Liver (tissue), 9 donors: ENCODE data around the gene DEPDC5. TPM values are rescaled to one million over a fixed set of nuclear protein-coding genes. Genes with fewer than 3 reads are reported as not detected.

Experiments used
- DNase-seq: peaks from one replicate; pipeline ENCODE4 v3.0.0-alpha.2; 2017; ENCODE audit warnings: low spot score
- H3K27ac ChIP-seq, 2 donors: one replicate each; pipeline ENCODE4 v1.7.0; 2013; ENCODE audit warnings: inconsistent platforms in 2 of 2, low read length in 2 of 2, control low read depth in 1 of 2, low read depth in 1 of 2, mild to moderate bottlenecking in 1 of 2
- H3K27me3 ChIP-seq, 4 donors: one replicate each; pipeline versions ENCODE4 v1.6.1 to v1.7.0; 2013; ENCODE audit warnings: low read length in 3 of 4, inconsistent platforms in 1 of 4, mild to moderate bottlenecking in 1 of 4, moderate library complexity in 1 of 4; ENCODE audit not compliant: control insufficient read depth in 4 of 4, insufficient read depth in 4 of 4
- H3K36me3 ChIP-seq, 4 donors: one replicate each; pipeline versions ENCODE4 v1.6.1 to v1.7.0; 2013; ENCODE audit warnings: low read length in 3 of 4, mild to moderate bottlenecking in 3 of 4, low read depth in 1 of 4, moderate library complexity in 1 of 4; ENCODE audit not compliant: control insufficient read depth in 4 of 4, insufficient read depth in 3 of 4
- H3K4me1 ChIP-seq, 4 donors: one replicate each; pipeline versions ENCODE4 v1.6.1 to v1.7.0; 2013; ENCODE audit warnings: low read length in 3 of 4, mild to moderate bottlenecking in 3 of 4, moderate library complexity in 1 of 4; ENCODE audit not compliant: control insufficient read depth in 4 of 4, insufficient read depth in 4 of 4
- H3K4me3 ChIP-seq, 3 donors: one replicate each; pipeline versions ENCODE4 v1.6.1 to v1.7.0; 2013; ENCODE audit warnings: low read length in 3 of 3, control low read depth in 1 of 3, low read depth in 1 of 3, mild to moderate bottlenecking in 1 of 3
- H3K9ac ChIP-seq, 2 donors: one replicate each; pipeline ENCODE4 v1.7.0; 2013; ENCODE audit warnings: low read length in 2 of 2, mild to moderate bottlenecking in 2 of 2, moderate library complexity in 2 of 2, control low read depth in 1 of 2, low read depth in 1 of 2
- H3K9me3 ChIP-seq, 4 donors: one replicate each; pipeline versions ENCODE4 v1.6.1 to v1.7.0; 2013; ENCODE audit warnings: low read length in 3 of 4; ENCODE audit not compliant: control insufficient read depth in 4 of 4
- ATF3 ChIP-seq: IDR thresholded peaks from 2 replicates; pipeline ENCODE4 v1.6.1; 2016; ENCODE audit warnings: antibody characterized with exemption
- EGR1 ChIP-seq, 2 donors: IDR thresholded peaks; 2 replicates each; pipeline ENCODE4 v1.6.1; 2016 to 2018; ENCODE audit warnings: antibody characterized with exemption in 2 of 2, low read depth in 2 of 2
- FOXA1 ChIP-seq: IDR thresholded peaks from 2 replicates; pipeline ENCODE4 v1.6.1; 2016; ENCODE audit warnings: antibody characterized with exemption
- FOXA2 ChIP-seq: IDR thresholded peaks from 2 replicates; pipeline ENCODE4 v1.6.1; 2016; ENCODE audit warnings: antibody characterized with exemption
- GABPA ChIP-seq, 2 donors: IDR thresholded peaks in 1 of 2; conservative IDR thresholded peaks in 1 of 2; 2 replicates each; pipeline ENCODE4 v1.6.1; 2016; ENCODE audit warnings: antibody characterized with exemption in 2 of 2, mild to moderate bottlenecking in 1 of 2, moderate library complexity in 1 of 2
- HNF4A ChIP-seq, 2 donors: conservative IDR thresholded peaks; 2 replicates each; pipeline ENCODE4 v1.6.1; 2016; ENCODE audit warnings: antibody characterized with exemption in 2 of 2, mild to moderate bottlenecking in 2 of 2
- HNF4G ChIP-seq: IDR thresholded peaks from 2 replicates; pipeline ENCODE4 v1.6.1; 2016; ENCODE audit warnings: antibody characterized with exemption
- JUND ChIP-seq, 2 donors: IDR thresholded peaks; 2 replicates each; pipeline ENCODE4 v1.6.1; 2016; ENCODE audit warnings: antibody characterized with exemption in 2 of 2
- MAX ChIP-seq: IDR thresholded peaks from 2 replicates; pipeline ENCODE4 v1.6.1; 2016; ENCODE audit warnings: antibody characterized with exemption
- NR2F2 ChIP-seq: IDR thresholded peaks from 2 replicates; pipeline ENCODE4 v1.6.1; 2016; ENCODE audit warnings: antibody characterized with exemption
- RAD21 ChIP-seq, 2 donors: IDR thresholded peaks; 2 replicates each; pipeline ENCODE4 v1.6.1; 2016; ENCODE audit warnings: antibody characterized with exemption in 2 of 2, mild to moderate bottlenecking in 2 of 2
- REST ChIP-seq: IDR thresholded peaks from 2 replicates; pipeline ENCODE4 v1.6.1; 2016; ENCODE audit warnings: antibody characterized with exemption, mild to moderate bottlenecking
- RXRA ChIP-seq, 2 donors: IDR thresholded peaks; 2 replicates each; pipeline ENCODE4 v1.6.1; 2017 to 2018; ENCODE audit warnings: antibody characterized with exemption in 2 of 2, mild to moderate bottlenecking in 1 of 2
- SP1 ChIP-seq: IDR thresholded peaks from 2 replicates; pipeline ENCODE4 v1.6.1; 2018; ENCODE audit warnings: antibody characterized with exemption, mild to moderate bottlenecking
- TAF1 ChIP-seq: conservative IDR thresholded peaks from 2 replicates; pipeline ENCODE4 v1.6.1; 2016; ENCODE audit warnings: antibody characterized with exemption, mild to moderate bottlenecking
- YY1 ChIP-seq: IDR thresholded peaks from 2 replicates; pipeline ENCODE4 v1.6.1; 2016; ENCODE audit warnings: antibody characterized with exemption, mild to moderate bottlenecking
- WGBS: extraction: QIAGEN DNeasy Blood & Tissue Kit; methylation state at CpG from one replicate; pipeline ENCODE4 v1.1.7; 2013; 5-methylcytosine and 5-hydroxymethylcytosine counted together
- polyA plus RNA-seq, 2 donors: library from polyadenylated mRNA; stranded (reverse) in 1 of 2; unstranded in 1 of 2; fragments of 200-250 nt in 1 of 2; fragments of >200 nt in 1 of 2; fragmentation: Nextera tagmentation in 1 of 2; extraction: Ambion mirVana in 1 of 2; gene quantifications; one replicate each; pipeline versions ENCODE4 v1.2.1 to v1.2.3, GENCODE V29; 2013 to 2015
- total RNA-seq, 2 donors: library from RNA; depleted of rRNA; stranded (reverse); fragments of >200 nt; gene quantifications; one replicate each; pipeline ENCODE4 v1.2.3, GENCODE V29; 2014
- TF ChIP-seq, protein P1 (sequence below): fragments of 150-350 bp; IDR thresholded peaks from 2 replicates; pipeline ENCODE4 v1.5.1; 2017; ENCODE audit warnings: improper control_type of control experiment, low read depth, low read length; ENCODE audit not compliant: missing input control
- TF ChIP-seq, protein P2 (sequence below): IDR thresholded peaks from 2 replicates; pipeline ENCODE4 v1.6.1; 2016; ENCODE audit warnings: antibody characterized with exemption
- donor health status: healthy.
- donor health status: healthy.
- donor health status: healthy.
- donor health status: healthy.
- donor health status: healthy.

Gene DEPDC5
- total and polyA plus RNA-seq, 4 donors, result 5.5 to 19.4 (median 12.6) TPM

GRCh38 chr22:31954535-31955523 lies 201.0 kb downstream of the DEPDC5 start:
- no peak overlapping the region for H3K9ac ChIP-seq

DNA sequence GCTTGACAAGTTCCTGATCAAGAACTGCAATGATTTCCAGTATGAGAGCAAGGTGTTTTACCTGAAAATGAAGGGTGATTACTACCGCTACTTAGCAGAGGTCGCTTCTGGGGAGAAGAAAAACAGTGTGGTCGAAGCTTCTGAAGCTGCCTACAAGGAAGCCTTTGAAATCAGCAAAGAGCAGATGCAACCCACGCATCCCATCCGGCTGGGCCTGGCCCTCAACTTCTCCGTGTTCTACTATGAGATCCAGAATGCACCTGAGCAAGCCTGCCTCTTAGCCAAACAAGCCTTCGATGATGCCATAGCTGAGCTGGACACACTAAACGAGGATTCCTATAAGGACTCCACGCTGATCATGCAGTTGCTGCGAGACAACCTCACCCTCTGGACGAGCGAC lies 202.5 kb downstream of the DEPDC5 start:
- Histone ChIP-seq H3K9me3 (no peaks in the 10 kb centered on the region), H3K4me1 (peaks cover 0 to 7% (median 2%) of the 10 kb centered on the region in 4 donors), H3K9ac (no peak overlapping the region), H3K27me3 (no peaks in the 10 kb centered on the region), H3K27ac (no peak overlapping the region), H3K4me3 (no peak overlapping the region), H3K36me3 (peaks cover 0 to 21% (median 17%) of the 10 kb centered on the region in 4 donors)
- DNase-seq, result no peak
- no peak for TF ChIP-seq RXRA (IDR thresholded peaks at IDR 0.05)
- TF ChIP-seq YY1, result no peak
- TF ChIP-seq MAX, result no peak
- TF ChIP-seq, protein P1, sequence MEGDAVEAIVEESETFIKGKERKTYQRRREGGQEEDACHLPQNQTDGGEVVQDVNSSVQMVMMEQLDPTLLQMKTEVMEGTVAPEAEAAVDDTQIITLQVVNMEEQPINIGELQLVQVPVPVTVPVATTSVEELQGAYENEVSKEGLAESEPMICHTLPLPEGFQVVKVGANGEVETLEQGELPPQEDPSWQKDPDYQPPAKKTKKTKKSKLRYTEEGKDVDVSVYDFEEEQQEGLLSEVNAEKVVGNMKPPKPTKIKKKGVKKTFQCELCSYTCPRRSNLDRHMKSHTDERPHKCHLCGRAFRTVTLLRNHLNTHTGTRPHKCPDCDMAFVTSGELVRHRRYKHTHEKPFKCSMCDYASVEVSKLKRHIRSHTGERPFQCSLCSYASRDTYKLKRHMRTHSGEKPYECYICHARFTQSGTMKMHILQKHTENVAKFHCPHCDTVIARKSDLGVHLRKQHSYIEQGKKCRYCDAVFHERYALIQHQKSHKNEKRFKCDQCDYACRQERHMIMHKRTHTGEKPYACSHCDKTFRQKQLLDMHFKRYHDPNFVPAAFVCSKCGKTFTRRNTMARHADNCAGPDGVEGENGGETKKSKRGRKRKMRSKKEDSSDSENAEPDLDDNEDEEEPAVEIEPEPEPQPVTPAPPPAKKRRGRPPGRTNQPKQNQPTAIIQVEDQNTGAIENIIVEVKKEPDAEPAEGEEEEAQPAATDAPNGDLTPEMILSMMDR, result no peak
- TF ChIP-seq EGR1 (IDR thresholded peaks at IDR 0.05; ENCODE audit: low read depth in 2 of 2), result no peak
- TF ChIP-seq RAD21 (IDR thresholded peaks at IDR 0.05), result no peak
- TF ChIP-seq FOXA1, result no peak
- no peak for TF ChIP-seq REST
- TF ChIP-seq FOXA2, result no peak
- TF ChIP-seq GABPA (IDR thresholded peaks at IDR 0.05 in 1 of 2, conservative IDR thresholded peaks at IDR 0.05 in 1 of 2), result no peak
- no peak for TF ChIP-seq NR2F2
- no peak for TF ChIP-seq HNF4G
- no peak for TF ChIP-seq HNF4A (conservative IDR thresholded peaks at IDR 0.05)
- TF ChIP-seq TAF1, result no peak
- no peak for TF ChIP-seq SP1
- no peak for TF ChIP-seq JUND (IDR thresholded peaks at IDR 0.05)
- TF ChIP-seq, protein P2, sequence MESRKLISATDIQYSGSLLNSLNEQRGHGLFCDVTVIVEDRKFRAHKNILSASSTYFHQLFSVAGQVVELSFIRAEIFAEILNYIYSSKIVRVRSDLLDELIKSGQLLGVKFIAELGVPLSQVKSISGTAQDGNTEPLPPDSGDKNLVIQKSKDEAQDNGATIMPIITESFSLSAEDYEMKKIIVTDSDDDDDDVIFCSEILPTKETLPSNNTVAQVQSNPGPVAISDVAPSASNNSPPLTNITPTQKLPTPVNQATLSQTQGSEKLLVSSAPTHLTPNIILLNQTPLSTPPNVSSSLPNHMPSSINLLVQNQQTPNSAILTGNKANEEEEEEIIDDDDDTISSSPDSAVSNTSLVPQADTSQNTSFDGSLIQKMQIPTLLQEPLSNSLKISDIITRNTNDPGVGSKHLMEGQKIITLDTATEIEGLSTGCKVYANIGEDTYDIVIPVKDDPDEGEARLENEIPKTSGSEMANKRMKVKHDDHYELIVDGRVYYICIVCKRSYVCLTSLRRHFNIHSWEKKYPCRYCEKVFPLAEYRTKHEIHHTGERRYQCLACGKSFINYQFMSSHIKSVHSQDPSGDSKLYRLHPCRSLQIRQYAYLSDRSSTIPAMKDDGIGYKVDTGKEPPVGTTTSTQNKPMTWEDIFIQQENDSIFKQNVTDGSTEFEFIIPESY, result no peak
- no peak for TF ChIP-seq ATF3
- 94% methylated on average over 12 of the region's 12 CpGs for WGBS

More at GRCh38 chr22:31954535-31955523, 201.0 kb downstream of the DEPDC5 start:
- Histone ChIP-seq H3K4me3 (no peak overlapping the region), H3K4me1 (peaks cover 0 to 7% (median 2%) of the 10 kb centered on the region in 4 donors), H3K36me3 (peaks cover 0 to 24% (median 17%) of the 10 kb centered on the region in 4 donors), H3K9me3 (no peaks in the 10 kb centered on the region), H3K27ac (peak overlapping the region in 1 of 2 donors; percentile 25), H3K27me3 (no peaks in the 10 kb centered on the region)
- no peak for TF ChIP-seq RAD21 (IDR thresholded peaks at IDR 0.05)
- TF ChIP-seq, protein P1, result no peak
- no peak for TF ChIP-seq FOXA2
- no peak for TF ChIP-seq TAF1
- no peak for TF ChIP-seq GABPA (IDR thresholded peaks at IDR 0.05 in 1 of 2, conservative IDR thresholded peaks at IDR 0.05 in 1 of 2)
- DNase-seq, result no peak
- WGBS, result 87% methylated on average over 11 of the region's 11 CpGs
